GM10248 (cell line): ENCODE measurements around the gene ZNF319.
A peak's percentile ranks its signal among the peaks of the same experiment; 100 is the strongest.

Experiments
- CTCF ChIA-PET: fragments of 300-600 bp; sonication (Branson Sonifier 250); formaldehyde crosslinking; extraction: SDS; loops from one replicate; lab custom pipeline; 2021; ENCODE audit warnings: antibody characterized with exemption; lab: Yijun Ruan, JAX
- POLR2A ChIA-PET: fragments of 350-650 bp; sonication (Branson Sonifier 250); formaldehyde crosslinking; extraction: SDS; loops from one replicate; lab custom pipeline; 2020; ENCODE audit warnings: antibody characterized with exemption; lab: Yijun Ruan, JAX
- DNase-seq: peaks from one replicate; pipeline ENCODE4 v3.0.0; 2012; ENCODE audit errors: extremely low spot score
- TF ChIP-seq, protein P1 (sequence below): IDR thresholded peaks from 2 replicates; pipeline ENCODE4 v1.5.1; 2012; ENCODE audit warnings: mild to moderate bottlenecking, low read depth; ENCODE audit errors: extremely low read depth, missing control alignments, control extremely low read depth

The ZNF319 gene

DNA sequence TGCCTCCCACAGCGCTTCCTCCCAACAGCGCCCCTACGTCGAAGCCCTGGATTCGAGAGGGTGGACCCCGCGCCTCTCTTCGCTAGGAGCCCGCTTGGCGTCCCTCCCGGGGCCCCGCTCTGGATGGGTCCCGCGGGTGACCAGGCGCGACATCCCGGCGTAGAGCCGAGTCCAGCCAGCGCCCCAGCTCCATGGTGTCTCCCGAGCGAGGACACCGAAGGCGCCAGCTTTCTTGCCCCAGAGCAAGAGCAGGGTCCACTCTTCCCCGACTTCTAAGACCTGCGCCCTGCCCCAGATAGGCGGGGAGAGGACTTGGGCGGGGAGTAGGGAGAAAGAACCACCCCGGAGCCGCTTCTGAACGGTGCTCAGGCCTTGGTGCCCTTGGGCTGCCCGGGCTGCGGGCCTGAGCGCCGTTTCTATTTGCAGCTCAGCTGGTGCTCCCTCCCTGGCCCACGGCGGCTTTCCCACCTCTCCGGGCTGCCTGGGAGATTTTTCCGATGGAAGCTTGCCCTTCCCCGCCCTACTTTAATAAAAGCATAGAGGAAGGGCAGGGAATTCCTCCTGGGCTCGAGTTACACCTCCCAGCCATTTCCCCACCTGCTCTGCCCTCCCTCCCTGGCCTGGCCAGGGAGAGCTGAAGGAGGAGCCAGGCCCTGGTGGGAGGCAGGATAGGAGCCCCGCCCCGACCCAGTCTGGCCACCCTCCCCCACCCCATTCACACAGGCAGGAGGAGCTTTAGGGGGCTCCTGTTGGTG lies 26.9 kb upstream of the ZNF319 start:
- TF ChIP-seq, protein P1, sequence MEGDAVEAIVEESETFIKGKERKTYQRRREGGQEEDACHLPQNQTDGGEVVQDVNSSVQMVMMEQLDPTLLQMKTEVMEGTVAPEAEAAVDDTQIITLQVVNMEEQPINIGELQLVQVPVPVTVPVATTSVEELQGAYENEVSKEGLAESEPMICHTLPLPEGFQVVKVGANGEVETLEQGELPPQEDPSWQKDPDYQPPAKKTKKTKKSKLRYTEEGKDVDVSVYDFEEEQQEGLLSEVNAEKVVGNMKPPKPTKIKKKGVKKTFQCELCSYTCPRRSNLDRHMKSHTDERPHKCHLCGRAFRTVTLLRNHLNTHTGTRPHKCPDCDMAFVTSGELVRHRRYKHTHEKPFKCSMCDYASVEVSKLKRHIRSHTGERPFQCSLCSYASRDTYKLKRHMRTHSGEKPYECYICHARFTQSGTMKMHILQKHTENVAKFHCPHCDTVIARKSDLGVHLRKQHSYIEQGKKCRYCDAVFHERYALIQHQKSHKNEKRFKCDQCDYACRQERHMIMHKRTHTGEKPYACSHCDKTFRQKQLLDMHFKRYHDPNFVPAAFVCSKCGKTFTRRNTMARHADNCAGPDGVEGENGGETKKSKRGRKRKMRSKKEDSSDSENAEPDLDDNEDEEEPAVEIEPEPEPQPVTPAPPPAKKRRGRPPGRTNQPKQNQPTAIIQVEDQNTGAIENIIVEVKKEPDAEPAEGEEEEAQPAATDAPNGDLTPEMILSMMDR, result no peak
- ChIA-PET POLR2A (no interaction called here), CTCF (interaction anchor here (1.9 kb wide), 1 partner anchor 9 kb away, joined by 6 read pairs; no protein-coding TSS in a partner anchor)
- no peak for DNase-seq

DNA sequence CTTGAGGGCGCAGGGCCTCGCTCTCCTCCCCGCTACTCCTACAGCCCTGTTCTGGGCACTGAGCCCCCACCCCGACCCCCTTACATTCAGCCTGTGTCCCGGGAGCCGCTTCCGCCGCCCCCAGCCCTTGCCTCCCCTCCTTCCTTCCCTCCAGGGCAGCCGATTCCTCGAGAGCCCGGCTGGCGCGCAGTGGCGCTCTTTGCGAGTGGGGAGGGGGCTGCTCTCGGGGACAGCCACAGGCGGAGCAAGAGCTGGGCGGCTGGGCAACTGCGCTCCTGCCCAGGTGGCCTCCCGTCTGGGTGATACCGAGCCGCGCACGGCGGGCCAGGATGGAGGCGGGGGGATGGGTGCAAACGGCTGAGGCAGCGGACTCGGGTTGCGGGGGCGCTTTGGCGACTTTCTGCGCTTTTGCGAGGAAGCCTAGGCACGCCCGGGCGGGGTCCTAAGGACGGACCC lies 26.3 kb upstream of the ZNF319 start:
- POLR2A ChIA-PET, result no interaction called here
- CTCF ChIA-PET, result no interaction called here
- DNase-seq, result no peak
- TF ChIP-seq, protein P1, result no peak

DNA sequence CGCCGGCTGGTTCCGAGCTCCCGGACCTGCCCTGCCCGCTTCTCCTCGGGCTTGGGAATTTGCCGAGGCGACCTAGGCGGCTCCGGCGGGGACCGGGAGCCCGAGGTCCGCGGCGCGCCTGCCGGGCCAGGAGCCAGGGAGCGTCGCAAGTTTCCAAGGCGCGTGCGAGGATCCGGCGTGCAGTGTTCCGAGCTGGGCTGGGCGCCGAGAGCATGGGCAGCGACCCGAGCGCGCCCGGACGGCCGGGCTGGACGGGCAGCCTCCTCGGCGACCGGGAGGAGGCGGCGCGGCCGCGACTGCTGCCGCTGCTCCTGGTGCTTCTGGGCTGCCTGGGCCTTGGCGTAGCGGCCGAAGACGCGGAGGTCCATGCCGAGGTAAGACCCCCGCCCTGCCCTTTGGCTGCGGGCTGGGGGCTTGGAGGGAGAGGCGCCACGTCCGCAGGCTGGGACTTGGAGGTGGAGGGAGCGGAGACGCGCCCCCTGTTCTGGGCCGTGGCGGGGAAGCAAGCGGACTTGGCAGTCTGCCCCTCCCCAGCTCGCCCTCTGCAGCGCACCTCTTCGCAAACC lies 25.8 kb upstream of the ZNF319 start:
- no peak for DNase-seq
- CTCF ChIA-PET, result no interaction called here
- TF ChIP-seq, protein P1, result no peak
- POLR2A ChIA-PET, result no interaction called here

DNA sequence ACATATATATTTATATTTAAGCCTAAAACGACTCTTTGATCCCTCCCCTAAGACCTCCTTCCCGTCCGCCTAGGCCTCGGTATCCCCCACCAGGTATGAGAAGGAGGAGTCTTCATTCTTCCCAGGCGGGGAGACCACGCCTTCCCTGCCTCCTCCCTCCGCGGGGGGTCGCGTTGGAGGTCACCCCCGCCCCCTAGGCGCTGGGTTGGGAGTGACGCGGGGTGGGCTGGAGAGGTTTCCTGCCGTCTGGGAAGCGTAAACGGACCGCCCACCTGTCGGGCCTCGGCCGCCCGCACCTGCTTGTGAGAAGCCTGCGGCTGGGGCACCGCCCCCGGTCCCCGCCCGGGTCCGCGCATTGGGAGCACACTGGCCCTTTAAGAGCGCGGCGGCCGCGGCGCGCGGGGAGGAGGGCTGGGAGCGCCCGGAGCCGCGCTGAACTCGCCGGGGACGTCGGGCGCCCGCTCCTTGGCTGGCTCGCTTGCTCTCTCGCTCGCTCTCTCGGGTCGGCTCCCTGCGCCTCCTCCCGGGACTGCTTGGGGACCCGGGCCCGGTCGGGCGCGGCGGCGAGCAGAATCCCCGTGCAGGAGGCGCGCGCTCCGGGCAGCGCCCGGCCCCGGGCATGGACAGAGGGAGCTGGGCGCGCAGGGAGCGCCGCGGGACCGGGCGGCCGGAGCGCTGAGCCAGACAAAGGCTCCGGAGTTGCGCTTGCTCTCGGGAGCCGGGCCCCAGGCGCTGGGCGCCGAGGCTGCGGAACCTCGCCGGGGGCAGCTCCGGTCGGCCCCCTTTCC lies 25.1 kb upstream of the ZNF319 start, which contains the start of gene MMP15:
TSS of gene MMP15 (plus strand) at position 404 of the 788 bp plus-strand sequence. CDS start 597 bp downstream, outside the sequence.
- TF ChIP-seq, protein P1, result no peak
- POLR2A ChIA-PET, result no interaction called here
- CTCF ChIA-PET, result interaction anchor here (1.1 to 2.5 kb wide), 2 partner anchors 72 to 96 kb away, joined by 4 to 8 read pairs; no protein-coding TSS in a partner anchor
- DNase-seq, result peak; percentile 75

DNA sequence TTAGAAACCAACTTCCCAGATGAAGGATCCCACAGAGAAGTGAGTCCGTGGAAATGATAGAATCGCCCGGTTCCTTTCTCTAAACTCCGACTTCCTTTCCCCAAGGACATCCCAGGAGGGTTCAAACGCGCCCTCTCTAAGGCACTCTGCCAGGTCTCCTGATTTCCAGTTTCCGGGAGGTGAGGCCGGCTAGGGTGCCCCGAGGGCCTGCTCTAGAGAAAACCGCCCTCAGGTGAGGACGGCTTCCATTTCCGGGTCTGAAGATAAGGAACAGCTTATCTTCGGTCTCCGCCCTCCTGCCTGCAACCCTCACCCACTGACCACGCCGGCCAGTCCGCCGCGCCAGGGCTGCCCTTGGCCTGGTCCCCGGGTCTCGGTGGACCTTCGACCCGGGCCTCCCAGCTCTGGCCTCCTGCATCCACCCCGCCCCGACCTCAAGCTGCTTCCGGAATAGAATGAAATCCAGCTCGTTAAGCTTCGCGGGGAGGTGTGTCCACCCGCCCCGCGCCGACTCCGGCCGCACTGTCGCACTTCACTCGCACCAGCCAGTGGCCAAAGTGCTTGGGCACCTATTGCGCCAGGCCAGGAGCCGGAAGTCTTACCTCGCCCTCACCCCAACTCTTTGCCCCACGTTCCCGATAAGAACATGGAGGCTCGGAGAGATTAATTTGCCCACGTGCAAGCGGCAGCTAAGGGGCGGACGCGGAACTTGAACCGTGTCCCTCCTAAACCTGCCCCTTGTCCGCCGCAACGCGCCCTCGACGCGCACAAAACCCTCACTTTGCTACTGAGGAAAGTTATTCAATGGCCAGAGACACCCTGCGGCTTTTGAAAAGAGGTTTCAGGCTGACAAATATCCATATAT lies 24.2 kb upstream of the ZNF319 start:
- CTCF ChIA-PET, result interaction anchor here (1.1 to 2.5 kb wide), 2 partner anchors 73 to 97 kb away, joined by 4 to 8 read pairs; no protein-coding TSS in a partner anchor

More for the DNA sequence above, 24.2 kb upstream of the ZNF319 start:
- TF ChIP-seq, protein P1, result no peak
- POLR2A ChIA-PET, result no interaction called here
- no peak for DNase-seq
